ENCODE data around the gene PLXNA4.

The PLXNA4 gene

DNA sequence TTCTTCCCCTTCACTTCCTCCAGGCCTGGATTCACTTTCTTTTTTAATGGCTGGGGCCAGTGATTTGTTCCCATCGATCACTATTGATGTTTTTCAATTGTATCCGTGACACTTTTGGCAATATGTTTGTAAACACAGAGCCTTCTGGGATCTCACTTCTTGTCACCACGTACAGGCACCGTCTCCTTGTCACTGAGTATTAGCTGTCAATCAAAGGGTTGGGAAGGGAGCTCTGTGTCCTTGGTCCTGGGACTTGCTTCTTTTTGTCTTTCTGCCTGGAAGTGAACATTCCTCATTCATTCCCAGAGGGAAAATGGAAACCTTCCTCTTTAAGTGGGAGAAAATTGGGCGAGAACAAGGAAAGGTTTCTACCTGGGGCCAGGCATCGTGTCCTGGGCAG, 157.4 kb downstream of the PLXNA4 start:
- Histone ChIP-seq H3K4me3 (no peak overlapping the region), H3K4me2 (peak overlapping the region in 5 of 11 experiments; percentile 20 to 44 (median 35); a peak in 9 of 22 replicates), H4K20me1 (no peaks in the 10 kb centered on the region), H3K9me3 (replicated peaks in 1 of 11) (peaks cover 0 to 13% (median 10%) of the 10 kb centered on the region in 11 experiments; a peak in 14 of 22 replicates), H3K27me3 (no peaks in the 10 kb centered on the region), H3K4me1 (peaks cover 0 to 11% (median 9%) of the 10 kb centered on the region in 10 experiments; a peak in 12 of 20 replicates), H3K27ac (no peak overlapping the region), H3K9ac (no peak overlapping the region), H3K36me3 (no peaks in the 10 kb centered on the region)
- no peak for TF ChIP-seq Cebpa-rat (IDR thresholded peaks at IDR 0.05)

DNA sequence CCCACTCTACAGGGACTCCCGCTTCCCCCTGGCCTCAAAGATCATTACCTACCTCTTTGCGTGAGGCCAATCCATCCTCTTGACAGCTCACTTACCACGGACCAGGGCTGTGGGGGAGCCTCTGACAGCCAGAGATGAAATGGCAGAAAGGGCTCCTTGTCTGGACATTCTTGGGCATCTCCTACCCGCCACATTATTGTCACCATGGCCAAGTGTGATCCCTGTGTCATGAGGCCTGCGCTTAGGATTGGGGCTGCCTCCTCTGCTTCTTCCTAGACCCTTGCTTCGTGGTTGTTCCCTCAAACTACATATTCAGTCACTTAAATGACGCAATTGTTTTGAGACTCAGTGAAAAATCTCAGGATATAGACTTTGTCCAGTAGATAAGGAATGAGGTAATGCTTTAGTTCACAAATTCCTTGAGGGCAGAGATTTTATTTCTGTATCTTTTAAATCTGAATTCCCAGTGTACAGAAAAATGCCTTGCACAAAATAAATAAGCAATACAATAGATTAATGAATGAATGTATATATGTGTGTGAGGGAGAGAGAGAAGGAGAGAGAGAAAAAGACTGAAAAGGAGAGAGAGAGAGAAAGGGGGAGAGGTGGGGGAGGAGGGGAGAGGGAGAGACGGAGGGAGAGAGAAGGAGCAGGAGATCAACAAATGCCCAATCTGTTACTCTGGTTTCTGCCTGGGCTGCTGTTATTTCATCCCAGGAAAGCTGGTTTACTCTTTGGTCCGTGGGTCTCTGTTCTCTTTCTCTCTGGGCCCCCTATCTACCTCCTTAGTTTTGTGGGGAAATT, 159.0 kb downstream of the PLXNA4 start:
- no peak overlapping the region for H3K9ac ChIP-seq
- peaks cover 0 to 13% (median 10%) of the 10 kb centered on the region in 11 experiments; a peak in 14 of 22 replicates for H3K9me3 ChIP-seq (replicated peaks in 1 of 11)
- no peaks in the 10 kb centered on the region for H3K36me3 ChIP-seq
- H3K27me3 ChIP-seq, result no peaks in the 10 kb centered on the region
- H3K4me1 ChIP-seq, result peaks cover 0 to 11% (median 9%) of the 10 kb centered on the region in 10 experiments; a peak in 12 of 20 replicates
- no peak overlapping the region for H3K27ac ChIP-seq
- H4K20me1 ChIP-seq, result no peaks in the 10 kb centered on the region
- H3K4me3 ChIP-seq, result no peak overlapping the region
- no peak overlapping the region for H3K4me2 ChIP-seq
- no peak for TF ChIP-seq Cebpa-rat (IDR thresholded peaks at IDR 0.05)

DNA sequence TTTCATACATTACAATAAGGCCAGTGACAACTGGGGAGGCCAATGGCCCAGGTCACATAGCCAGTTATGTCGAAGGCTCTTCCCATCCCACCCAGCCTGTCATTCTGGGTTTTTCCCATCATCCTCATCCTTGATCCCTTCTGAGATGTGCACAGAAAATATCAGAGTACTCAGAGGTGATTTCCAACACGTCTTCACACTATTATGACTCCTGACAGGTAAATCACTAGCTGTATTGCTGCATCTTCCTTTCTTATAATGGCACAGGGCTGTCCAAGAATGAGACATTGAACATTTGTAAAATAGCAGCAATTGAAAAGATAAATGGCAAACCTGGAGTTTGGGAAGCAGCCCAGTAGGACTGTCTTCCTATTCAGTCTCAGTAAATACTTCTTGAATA, 159.9 kb downstream of the PLXNA4 start:
- H3K27me3 ChIP-seq, result no peaks in the 10 kb centered on the region
- H3K36me3 ChIP-seq, result no peaks in the 10 kb centered on the region
- H3K9me3 ChIP-seq (replicated peaks in 1 of 11), result peaks cover 0 to 13% (median 10%) of the 10 kb centered on the region in 11 experiments; a peak in 14 of 22 replicates
- peaks cover 0 to 11% (median 9%) of the 10 kb centered on the region in 10 experiments; a peak in 12 of 20 replicates for H3K4me1 ChIP-seq
- H3K27ac ChIP-seq, result no peak overlapping the region
- no peak for TF ChIP-seq Cebpa-rat (IDR thresholded peaks at IDR 0.05)
- H4K20me1 ChIP-seq, result no peaks in the 10 kb centered on the region
- no peak overlapping the region for H3K4me2 ChIP-seq
- H3K4me3 ChIP-seq, result no peak overlapping the region
- no peak overlapping the region for H3K9ac ChIP-seq

DNA sequence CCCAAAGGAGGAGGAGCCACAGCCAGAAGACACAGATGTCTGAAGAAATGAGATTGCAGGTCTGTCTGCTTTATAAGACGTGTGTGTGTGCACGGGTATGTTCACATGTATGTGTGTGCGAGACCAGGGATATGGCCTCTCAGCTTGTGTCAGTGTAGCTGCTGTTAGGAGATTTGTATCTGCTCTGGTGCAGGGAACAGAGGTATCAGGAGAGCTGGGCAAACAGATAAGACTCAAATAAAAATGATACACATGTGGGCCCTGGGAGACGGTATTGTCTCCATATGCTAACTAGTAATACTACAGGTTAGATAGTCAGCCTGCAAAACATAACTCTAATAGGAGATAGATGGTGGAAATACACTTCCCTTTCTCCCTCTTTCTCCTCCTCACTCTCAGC, 161.0 kb downstream of the PLXNA4 start:
- Histone ChIP-seq H3K4me1 (peaks cover 8 to 21% (median 16%) of the 10 kb centered on the region in 10 experiments), H3K4me2 (peak overlapping the region in 4 of 11 experiments; percentile 35 to 49 (median 40); a peak in 4 of 22 replicates), H3K27me3 (no peaks in the 10 kb centered on the region), H3K36me3 (no peaks in the 10 kb centered on the region), H3K9me3 (replicated peaks in 1 of 11) (peaks cover 0 to 5% (median 2%) of the 10 kb centered on the region in 11 experiments; a peak in 10 of 22 replicates), H4K20me1 (no peaks in the 10 kb centered on the region), H3K27ac (no peak overlapping the region), H3K4me3 (no peak overlapping the region), H3K9ac (no peak overlapping the region)
- no peak for TF ChIP-seq Cebpa-rat (IDR thresholded peaks at IDR 0.05)

DNA sequence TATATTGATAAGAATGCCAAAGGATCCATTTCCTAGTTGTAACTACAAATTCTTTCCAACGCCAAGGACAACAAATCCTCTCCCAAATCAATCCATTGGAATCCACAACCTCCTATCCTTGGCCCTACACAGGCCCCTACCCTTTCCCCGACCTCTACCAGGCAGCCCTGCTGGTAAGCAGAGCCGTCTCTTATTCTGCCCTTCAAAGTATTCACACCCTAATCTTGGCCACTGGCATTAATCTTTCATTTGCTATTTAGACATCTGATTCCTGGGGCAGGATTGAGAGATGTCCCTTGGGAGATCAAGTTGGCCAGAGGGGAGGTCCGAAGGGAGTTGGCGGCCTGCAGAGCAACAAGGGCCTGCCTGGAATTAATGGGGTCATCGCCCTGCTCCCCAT, 161.4 kb downstream of the PLXNA4 start:
- Histone ChIP-seq H3K27ac (no peak overlapping the region), H4K20me1 (no peaks in the 10 kb centered on the region), H3K4me2 (peak overlapping the region in 5 of 11 experiments; percentile 6 to 49 (median 38); a peak in 5 of 22 replicates), H3K4me1 (peaks cover 11 to 24% (median 20%) of the 10 kb centered on the region in 10 experiments), H3K36me3 (no peaks in the 10 kb centered on the region), H3K27me3 (no peaks in the 10 kb centered on the region), H3K9ac (no peak overlapping the region), H3K4me3 (no peak overlapping the region), H3K9me3 (replicated peaks in 1 of 11) (0 out of 22 replicates have a peak, but pooled peaks cover 0 to under 1% (median 0%) of the 10 kb centered on the region in 11 experiments)
- TF ChIP-seq Cebpa-rat (IDR thresholded peaks at IDR 0.05), result no peak

DNA sequence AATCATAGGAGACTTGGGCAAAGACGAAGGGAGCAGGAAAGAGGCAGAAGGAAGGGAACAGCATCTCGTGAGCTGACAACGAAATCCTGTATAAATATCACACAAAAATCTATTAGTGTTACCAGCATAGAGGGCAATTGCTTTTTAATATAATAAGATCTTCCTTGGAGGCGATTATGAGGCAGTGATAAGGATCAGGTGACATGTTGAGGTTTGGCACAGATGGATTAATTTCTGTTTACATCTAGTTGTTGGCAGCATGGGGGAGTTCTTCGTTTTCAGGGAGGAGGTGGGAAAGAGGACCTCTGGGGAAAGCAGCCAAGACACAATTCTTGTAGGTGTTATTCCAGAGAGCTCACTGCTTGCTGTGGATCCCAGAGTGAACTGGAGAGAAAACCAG, 163.8 kb downstream of the PLXNA4 start:
- H4K20me1 ChIP-seq, result no peaks in the 10 kb centered on the region

DNA sequence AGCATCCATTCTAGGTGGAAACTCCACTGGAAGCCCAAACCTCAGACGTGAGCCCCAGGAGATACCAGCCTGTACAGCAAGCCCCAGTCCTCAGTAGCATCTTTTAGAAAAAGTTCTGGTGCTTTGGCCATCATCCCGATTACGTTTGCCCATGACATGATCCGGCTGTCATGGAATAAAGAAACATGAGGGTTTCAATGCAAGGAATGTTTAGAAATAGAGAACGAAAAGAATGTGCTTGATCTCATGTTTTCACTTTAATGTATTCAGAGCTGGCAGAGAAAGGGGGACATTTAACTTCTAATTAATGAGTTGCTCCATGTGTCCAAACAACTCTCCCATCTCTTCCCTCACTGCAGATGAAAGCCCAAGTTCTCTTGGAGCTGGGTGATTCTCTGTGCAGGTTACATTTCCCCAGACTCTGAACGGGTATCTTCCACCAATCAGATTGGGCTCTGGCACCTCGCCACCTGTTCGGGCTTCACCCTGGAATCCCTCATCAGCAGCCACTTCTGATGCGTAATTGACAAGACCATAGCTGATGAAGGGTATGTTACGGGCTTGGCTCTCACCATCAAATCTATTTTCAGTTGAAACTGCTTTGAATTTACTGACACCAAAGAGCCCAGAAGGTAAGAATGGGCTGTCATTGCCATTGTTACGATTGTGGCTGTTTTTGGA, 165.3 kb downstream of the PLXNA4 start:
- Histone ChIP-seq H3K9me3 (replicated peaks in 1 of 11) (no peaks in the 10 kb centered on the region), H3K4me3 (no peak overlapping the region), H3K4me2 (peak overlapping the region; percentile 21 to 77 (median 67); a peak in 20 of 22 replicates), H3K9ac (no peak overlapping the region; a peak in 1 of 22 replicates), H3K36me3 (no peaks in the 10 kb centered on the region), H4K20me1 (no peaks in the 10 kb centered on the region), H3K27ac (peak overlapping the region in 1 of 11 experiments; percentile 12; a peak in 1 of 22 replicates), H3K4me1 (peaks cover 8 to 23% (median 13%) of the 10 kb centered on the region in 10 experiments), H3K27me3 (no peaks in the 10 kb centered on the region)
- no peak for TF ChIP-seq Cebpa-rat (IDR thresholded peaks at IDR 0.05)

More for the DNA sequence above, 163.8 kb downstream of the PLXNA4 start:
- Histone ChIP-seq H3K27ac (no peak overlapping the region), H3K36me3 (no peaks in the 10 kb centered on the region), H3K9ac (no peak overlapping the region), H3K9me3 (replicated peaks in 1 of 11) (no peaks in the 10 kb centered on the region), H3K4me3 (no peak overlapping the region), H3K4me1 (peaks cover 8 to 23% (median 13%) of the 10 kb centered on the region in 10 experiments), H3K27me3 (no peaks in the 10 kb centered on the region), H3K4me2 (no peak overlapping the region)
- TF ChIP-seq Cebpa-rat (IDR thresholded peaks at IDR 0.05), result no peak

DNA sequence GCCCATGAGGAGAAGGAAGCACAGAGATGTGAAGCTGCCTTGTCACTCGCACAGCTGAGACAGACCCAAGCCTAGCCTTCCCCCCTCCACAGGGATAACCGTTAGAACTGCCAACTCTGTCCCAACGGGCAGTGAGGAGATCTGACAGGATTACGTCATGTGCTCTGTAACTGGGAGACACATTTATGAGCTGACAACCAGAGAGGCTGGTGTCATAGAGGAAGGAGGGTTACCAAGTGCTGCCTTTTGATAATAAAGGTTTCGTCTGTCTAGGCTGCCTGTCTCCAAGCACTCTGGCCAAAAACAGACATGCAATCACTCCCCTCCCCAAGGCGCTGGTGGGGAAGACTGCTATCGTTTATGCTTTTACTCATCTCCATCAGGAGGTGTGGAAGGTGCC, 165.9 kb downstream of the PLXNA4 start:
- peak overlapping the region in 1 of 11 experiments; percentile 12; a peak in 1 of 22 replicates for H3K27ac ChIP-seq
- H4K20me1 ChIP-seq, result no peaks in the 10 kb centered on the region
- no peaks in the 10 kb centered on the region for H3K36me3 ChIP-seq
- peak overlapping the region in 2 of 11 experiments; percentile 14 to 27; a peak in 1 of 22 replicates for H3K9ac ChIP-seq
- TF ChIP-seq Cebpa-rat (IDR thresholded peaks at IDR 0.05), result no peak; a peak in 1 of 22 replicates
- no peaks in the 10 kb centered on the region for H3K9me3 ChIP-seq (replicated peaks in 1 of 11)
- H3K4me2 ChIP-seq, result peak overlapping the region; percentile 21 to 77 (median 67); a peak in 21 of 22 replicates
- no peak overlapping the region for H3K4me3 ChIP-seq
- peaks cover 8 to 23% (median 13%) of the 10 kb centered on the region in 10 experiments for H3K4me1 ChIP-seq
- H3K27me3 ChIP-seq, result no peaks in the 10 kb centered on the region

DNA sequence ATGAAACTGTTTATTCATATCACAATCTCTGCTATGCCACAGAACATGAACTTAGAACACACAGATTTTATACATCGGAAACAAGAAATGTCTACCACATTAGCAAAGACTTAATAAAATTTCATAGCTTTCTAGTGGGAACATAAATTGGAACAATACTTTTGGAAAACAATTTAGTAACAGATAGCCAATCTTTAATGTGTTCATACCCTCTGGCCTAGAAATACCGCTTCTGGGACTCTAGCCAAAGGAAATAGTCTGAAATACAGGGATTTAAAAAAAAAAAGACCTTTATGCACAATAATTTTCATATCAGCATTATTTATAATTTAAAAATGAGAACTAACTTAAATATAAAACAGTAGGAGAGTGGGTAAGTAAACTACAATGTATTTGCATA, 168.5 kb downstream of the PLXNA4 start:
- H3K27me3 ChIP-seq, result no peaks in the 10 kb centered on the region
- H4K20me1 ChIP-seq, result no peaks in the 10 kb centered on the region; a peak in 1 of 22 replicates
- H3K4me3 ChIP-seq, result no peak overlapping the region
- no peak overlapping the region for H3K4me2 ChIP-seq
- peaks cover 11 to 19% (median 15%) of the 10 kb centered on the region in 10 experiments for H3K4me1 ChIP-seq
- no peaks in the 10 kb centered on the region for H3K36me3 ChIP-seq
- no peak overlapping the region for H3K27ac ChIP-seq
- H3K9ac ChIP-seq, result no peak overlapping the region
- H3K9me3 ChIP-seq (replicated peaks in 1 of 11), result no peaks in the 10 kb centered on the region
- TF ChIP-seq Cebpa-rat (IDR thresholded peaks at IDR 0.05), result no peak
